HEK293 (cell line): Measurements from ENCODE around the gene NIPSNAP3A.

Source experiments
- CTCF ChIA-PET: fragments of 350-600 bp; formaldehyde crosslinking; extraction: SDS; loops from one replicate; lab custom pipeline; 2021; ENCODE audit warnings: antibody characterized with exemption; lab: Yijun Ruan, JAX
- POLR2A ChIA-PET: fragments of 300-600 bp; formaldehyde crosslinking; extraction: SDS; loops from one replicate; lab custom pipeline; 2020; ENCODE audit warnings: antibody characterized with exemption, inconsistent platforms; lab: Yijun Ruan, JAX
- H3K27ac ChIP-seq: fragments of 200-500 bp; sonication (Bioruptor generic); 2 replicates; pipeline ENCODE4 v1.5.1; 2014; ENCODE audit warnings: low read depth, low read length, control low read depth, inconsistent platforms; ENCODE audit errors: extremely low read depth
- H3K36me3 ChIP-seq, 2 experiments: fragments of 200-500 bp in 1 of 2; sonication (Bioruptor generic) in 1 of 2; 1 replicate in 1 of 2; 2 replicates in 1 of 2; pipeline ENCODE4 v1.5.1; 2014 to 2017; ENCODE audit warnings: inconsistent platforms in 2 of 2, low read length in 2 of 2; ENCODE audit not compliant: control insufficient read depth in 2 of 2, insufficient read depth in 1 of 2
- H3K4me1 ChIP-seq: fragments of 200-500 bp; sonication (Bioruptor generic); 2 replicates; pipeline ENCODE4 v1.5.1; 2014; ENCODE audit warnings: mild to moderate bottlenecking, low read length, inconsistent platforms; ENCODE audit not compliant: control insufficient read depth, insufficient read depth
- H3K4me3 ChIP-seq: 2 replicates; pipeline ENCODE4 v1.5.1; 2011; ENCODE audit warnings: low read depth, mild to moderate bottlenecking, control low read depth, low read length, moderate library complexity
- H3K9me3 ChIP-seq: fragments of 200-500 bp; sonication (Bioruptor generic); 2 replicates; pipeline ENCODE4 v1.5.1; 2014; ENCODE audit warnings: low read depth, low read length, inconsistent platforms; ENCODE audit not compliant: control insufficient read depth, insufficient read depth
- BCL11A ChIP-seq: fragments of 450-650 bp; formaldehyde crosslinking; IDR thresholded peaks from 2 replicates; pipeline ENCODE4 v1.5.1; 2016; ENCODE audit warnings: low read depth, missing biosample characterization, missing genetic modification characterization
- FEZF1 ChIP-seq: fragments of 450-650 bp; formaldehyde crosslinking; IDR thresholded peaks from 2 replicates; pipeline ENCODE4 v1.5.1; 2016; ENCODE audit warnings: missing biosample characterization, missing genetic modification characterization
- GLI2 ChIP-seq: fragments of 450-650 bp; formaldehyde crosslinking; IDR thresholded peaks from 2 replicates; pipeline ENCODE4; 2017; ENCODE audit warnings: missing biosample characterization, missing genetic modification characterization, low read depth, borderline replicate concordance
- SP2 ChIP-seq: fragments of 450-650 bp; formaldehyde crosslinking; IDR thresholded peaks from 2 replicates; pipeline ENCODE4 v1.5.1; 2016; ENCODE audit warnings: missing biosample characterization, missing genetic modification characterization
- SP3 ChIP-seq: fragments of 450-650 bp; formaldehyde crosslinking; IDR thresholded peaks from 2 replicates; pipeline ENCODE4 v1.5.1; 2016; ENCODE audit warnings: missing biosample characterization, missing genetic modification characterization
- ZIC2 ChIP-seq: fragments of 450-650 bp; formaldehyde crosslinking; IDR thresholded peaks from 2 replicates; pipeline ENCODE4 v1.5.1; 2016; ENCODE audit warnings: missing biosample characterization, missing genetic modification characterization
- ZNF114 ChIP-seq: fragments of 450-650 bp; formaldehyde crosslinking; IDR thresholded peaks from 2 replicates; pipeline ENCODE4 v1.5.0; 2017; ENCODE audit warnings: missing biosample characterization, missing genetic modification characterization
- ZNF211 ChIP-seq: fragments of 450-650 bp; formaldehyde crosslinking; IDR thresholded peaks from 2 replicates; pipeline ENCODE4 v1.5.1; 2016; ENCODE audit warnings: low read depth, missing biosample characterization, missing genetic modification characterization
- ZNF24 ChIP-seq: fragments of 450-650 bp; formaldehyde crosslinking; IDR thresholded peaks from 2 replicates; pipeline ENCODE4 v1.5.1; 2016; ENCODE audit warnings: missing biosample characterization, missing genetic modification characterization
- ZNF341 ChIP-seq: fragments of 450-650 bp; formaldehyde crosslinking; IDR thresholded peaks from 2 replicates; pipeline ENCODE4; 2016; ENCODE audit warnings: low read depth, missing biosample characterization, missing genetic modification characterization
- ZNF664 ChIP-seq: fragments of 450-650 bp; formaldehyde crosslinking; IDR thresholded peaks from 2 replicates; pipeline ENCODE4 v1.5.1; 2016; ENCODE audit warnings: missing biosample characterization, missing genetic modification characterization
- ZNF76 ChIP-seq: fragments of 450-650 bp; formaldehyde crosslinking; IDR thresholded peaks from 2 replicates; pipeline ENCODE4; 2016; ENCODE audit warnings: low read depth, missing biosample characterization, missing genetic modification characterization, borderline replicate concordance
- ZNF791 ChIP-seq: fragments of 450-650 bp; formaldehyde crosslinking; IDR thresholded peaks from 2 replicates; pipeline ENCODE4 v1.5.1; 2016; ENCODE audit warnings: missing biosample characterization, missing genetic modification characterization
- TF ChIP-seq, protein P1 (sequence below): fragments of 450-650 bp; formaldehyde crosslinking; IDR thresholded peaks from 2 replicates; pipeline ENCODE4 v1.5.1; 2016; ENCODE audit warnings: missing biosample characterization, missing genetic modification characterization, borderline replicate concordance
- TF ChIP-seq, protein P2 (sequence below): fragments of 450-650 bp; formaldehyde crosslinking; IDR thresholded peaks from 2 replicates; pipeline ENCODE4 v1.5.1; 2017; ENCODE audit warnings: missing biosample characterization, missing genetic modification characterization
- TF ChIP-seq, protein P3 (sequence below): fragments of 450-650 bp; formaldehyde crosslinking; IDR thresholded peaks from 2 replicates; pipeline ENCODE4 v1.5.1; 2017; ENCODE audit warnings: missing biosample characterization, missing genetic modification characterization
- TF ChIP-seq, protein P4 (sequence below): fragments of 450-650 bp; formaldehyde crosslinking; IDR thresholded peaks from 2 replicates; pipeline ENCODE4 v1.5.1; 2017; ENCODE audit warnings: missing biosample characterization, mild to moderate bottlenecking, missing genetic modification characterization, moderate library complexity

The NIPSNAP3A gene

DNA sequence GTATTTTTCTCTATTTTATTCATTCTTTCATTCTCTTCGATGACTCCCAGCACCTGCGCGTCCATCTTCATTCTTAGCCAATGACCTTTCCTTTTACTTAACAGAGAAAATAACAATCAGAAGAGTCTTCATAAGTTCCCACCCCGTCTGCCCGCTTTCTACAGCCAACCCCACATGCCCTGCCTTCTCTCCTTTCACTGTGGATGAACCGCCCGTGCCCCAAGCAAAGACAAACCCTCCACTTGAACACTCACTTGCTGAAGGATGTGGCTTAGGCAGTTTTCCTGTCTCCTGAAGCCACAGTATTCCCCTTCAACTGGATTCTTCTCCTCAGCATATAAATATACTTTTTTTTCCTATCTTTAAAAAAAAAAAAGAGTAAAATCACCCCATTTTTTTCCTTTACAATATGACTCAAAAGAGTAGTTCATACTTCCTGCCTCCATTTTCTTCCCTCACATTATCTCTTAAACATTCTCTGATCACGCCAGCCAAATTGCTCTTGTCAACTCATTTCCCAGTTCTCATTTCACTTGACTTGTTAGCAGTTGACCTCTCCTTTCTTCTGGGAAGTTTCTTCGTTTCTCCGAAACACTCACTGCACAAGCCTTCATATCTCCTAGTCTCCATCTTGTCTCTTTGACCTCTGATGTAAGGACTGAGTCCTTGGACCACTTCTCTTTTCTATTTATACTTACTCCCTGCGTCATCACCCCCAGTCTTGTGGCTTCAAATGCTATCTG lies 27.5 kb downstream of the NIPSNAP3A start:
- ChIA-PET POLR2A (no interaction called here), CTCF (no interaction called here)
- Histone ChIP-seq H3K27ac (no peak overlapping the region), H3K9me3 (no peaks in the 10 kb centered on the region), H3K4me3 (no peak overlapping the region), H3K36me3 (peaks cover 0 to 4% of the 10 kb centered on the region in 2 experiments; a peak in 2 of 3 replicates), H3K4me1 (no peaks in the 10 kb centered on the region)
- TF ChIP-seq, protein P1, sequence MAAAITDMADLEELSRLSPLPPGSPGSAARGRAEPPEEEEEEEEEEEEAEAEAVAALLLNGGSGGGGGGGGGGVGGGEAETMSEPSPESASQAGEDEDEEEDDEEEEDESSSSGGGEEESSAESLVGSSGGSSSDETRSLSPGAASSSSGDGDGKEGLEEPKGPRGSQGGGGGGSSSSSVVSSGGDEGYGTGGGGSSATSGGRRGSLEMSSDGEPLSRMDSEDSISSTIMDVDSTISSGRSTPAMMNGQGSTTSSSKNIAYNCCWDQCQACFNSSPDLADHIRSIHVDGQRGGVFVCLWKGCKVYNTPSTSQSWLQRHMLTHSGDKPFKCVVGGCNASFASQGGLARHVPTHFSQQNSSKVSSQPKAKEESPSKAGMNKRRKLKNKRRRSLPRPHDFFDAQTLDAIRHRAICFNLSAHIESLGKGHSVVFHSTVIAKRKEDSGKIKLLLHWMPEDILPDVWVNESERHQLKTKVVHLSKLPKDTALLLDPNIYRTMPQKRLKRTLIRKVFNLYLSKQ (tag by site-specific recombination) = no peak
- TF ChIP-seq ZNF664 (tag by site-specific recombination) (no peak), ZNF76 (no peak)
- TF ChIP-seq, protein P2, sequence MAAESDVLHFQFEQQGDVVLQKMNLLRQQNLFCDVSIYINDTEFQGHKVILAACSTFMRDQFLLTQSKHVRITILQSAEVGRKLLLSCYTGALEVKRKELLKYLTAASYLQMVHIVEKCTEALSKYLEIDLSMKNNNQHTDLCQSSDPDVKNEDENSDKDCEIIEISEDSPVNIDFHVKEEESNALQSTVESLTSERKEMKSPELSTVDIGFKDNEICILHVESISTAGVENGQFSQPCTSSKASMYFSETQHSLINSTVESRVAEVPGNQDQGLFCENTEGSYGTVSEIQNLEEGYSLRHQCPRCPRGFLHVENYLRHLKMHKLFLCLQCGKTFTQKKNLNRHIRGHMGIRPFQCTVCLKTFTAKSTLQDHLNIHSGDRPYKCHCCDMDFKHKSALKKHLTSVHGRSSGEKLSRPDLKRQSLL (tag by site-specific recombination) = no peak

DNA sequence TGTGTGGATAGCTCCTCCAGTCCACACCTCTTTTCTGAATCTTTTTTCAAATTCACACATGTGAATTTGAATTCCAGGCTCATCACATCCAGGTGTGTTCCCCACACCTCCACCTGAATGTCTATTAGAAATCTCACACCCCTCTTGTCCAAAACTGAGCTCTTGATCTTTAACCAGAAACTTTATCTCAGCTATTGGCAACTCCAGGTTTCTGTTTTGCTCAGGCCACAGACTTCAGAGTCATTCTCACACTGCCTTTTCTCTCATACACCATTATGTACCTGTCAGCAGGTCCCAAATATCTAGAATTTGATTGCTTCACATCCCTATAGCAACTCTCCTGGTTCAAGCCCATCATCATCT lies 28.1 kb downstream of the NIPSNAP3A start:
- CTCF ChIA-PET = no interaction called here
- H3K27ac ChIP-seq = no peak overlapping the region
- POLR2A ChIA-PET = no interaction called here
- TF ChIP-seq, protein P3, sequence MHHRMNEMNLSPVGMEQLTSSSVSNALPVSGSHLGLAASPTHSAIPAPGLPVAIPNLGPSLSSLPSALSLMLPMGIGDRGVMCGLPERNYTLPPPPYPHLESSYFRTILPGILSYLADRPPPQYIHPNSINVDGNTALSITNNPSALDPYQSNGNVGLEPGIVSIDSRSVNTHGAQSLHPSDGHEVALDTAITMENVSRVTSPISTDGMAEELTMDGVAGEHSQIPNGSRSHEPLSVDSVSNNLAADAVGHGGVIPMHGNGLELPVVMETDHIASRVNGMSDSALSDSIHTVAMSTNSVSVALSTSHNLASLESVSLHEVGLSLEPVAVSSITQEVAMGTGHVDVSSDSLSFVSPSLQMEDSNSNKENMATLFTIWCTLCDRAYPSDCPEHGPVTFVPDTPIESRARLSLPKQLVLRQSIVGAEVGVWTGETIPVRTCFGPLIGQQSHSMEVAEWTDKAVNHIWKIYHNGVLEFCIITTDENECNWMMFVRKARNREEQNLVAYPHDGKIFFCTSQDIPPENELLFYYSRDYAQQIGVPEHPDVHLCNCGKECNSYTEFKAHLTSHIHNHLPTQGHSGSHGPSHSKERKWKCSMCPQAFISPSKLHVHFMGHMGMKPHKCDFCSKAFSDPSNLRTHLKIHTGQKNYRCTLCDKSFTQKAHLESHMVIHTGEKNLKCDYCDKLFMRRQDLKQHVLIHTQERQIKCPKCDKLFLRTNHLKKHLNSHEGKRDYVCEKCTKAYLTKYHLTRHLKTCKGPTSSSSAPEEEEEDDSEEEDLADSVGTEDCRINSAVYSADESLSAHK (tag by site-specific recombination) = no peak
- TF ChIP-seq BCL11A = no peak
- no peak for TF ChIP-seq ZNF114 (tag by site-specific recombination)
- TF ChIP-seq, protein P4, sequence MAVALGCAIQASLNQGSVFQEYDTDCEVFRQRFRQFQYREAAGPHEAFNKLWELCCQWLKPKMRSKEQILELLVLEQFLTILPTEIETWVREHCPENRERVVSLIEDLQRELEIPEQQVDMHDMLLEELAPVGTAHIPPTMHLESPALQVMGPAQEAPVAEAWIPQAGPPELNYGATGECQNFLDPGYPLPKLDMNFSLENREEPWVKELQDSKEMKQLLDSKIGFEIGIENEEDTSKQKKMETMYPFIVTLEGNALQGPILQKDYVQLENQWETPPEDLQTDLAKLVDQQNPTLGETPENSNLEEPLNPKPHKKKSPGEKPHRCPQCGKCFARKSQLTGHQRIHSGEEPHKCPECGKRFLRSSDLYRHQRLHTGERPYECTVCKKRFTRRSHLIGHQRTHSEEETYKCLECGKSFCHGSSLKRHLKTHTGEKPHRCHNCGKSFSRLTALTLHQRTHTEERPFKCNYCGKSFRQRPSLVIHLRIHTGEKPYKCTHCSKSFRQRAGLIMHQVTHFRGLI (tag by site-specific recombination) = no peak
- TF ChIP-seq GLI2 (tag by site-specific recombination) = no peak
- no peak for TF ChIP-seq ZNF211
- TF ChIP-seq ZNF24 = no peak
- no peak for TF ChIP-seq ZIC2 (tag by site-specific recombination)
- TF ChIP-seq SP3 (tag by site-specific recombination) = no peak
- no peak for TF ChIP-seq FEZF1 (tag by site-specific recombination)
- TF ChIP-seq ZNF341 (tag by site-specific recombination) = no peak
- no peak for TF ChIP-seq SP2 (tag by site-specific recombination)
- TF ChIP-seq ZNF791 = no peak
- no peaks in the 10 kb centered on the region for H3K4me1 ChIP-seq
- H3K4me3 ChIP-seq = no peak overlapping the region
- peaks cover 0 to 4% of the 10 kb centered on the region in 2 experiments; a peak in 2 of 3 replicates for H3K36me3 ChIP-seq
- no peaks in the 10 kb centered on the region for H3K9me3 ChIP-seq
